HEK293 (cell line): ENCODE data around the gene GARIN5A.

Source experiments
- ZEB2 ChIP-seq: fragments of 450-650 bp; formaldehyde crosslinking; IDR thresholded peaks from 2 replicates; pipeline ENCODE4 v1.5.1; 2016; ENCODE audit warnings: missing biosample characterization, missing genetic modification characterization
- ZIC2 ChIP-seq: fragments of 450-650 bp; formaldehyde crosslinking; IDR thresholded peaks from 2 replicates; pipeline ENCODE4 v1.5.1; 2016; ENCODE audit warnings: missing biosample characterization, missing genetic modification characterization
- ZNF132 ChIP-seq: fragments of 450-650 bp; formaldehyde crosslinking; IDR thresholded peaks from 2 replicates; pipeline ENCODE4 v1.5.1; 2017; ENCODE audit warnings: missing biosample characterization, missing genetic modification characterization, borderline replicate concordance
- ZNF184 ChIP-seq: fragments of 450-650 bp; IDR thresholded peaks from 2 replicates; pipeline ENCODE4 v1.5.1; 2018; ENCODE audit warnings: missing biosample characterization, mild to moderate bottlenecking, missing genetic modification characterization
- ZNF2 ChIP-seq: fragments of 450-650 bp; formaldehyde crosslinking; IDR thresholded peaks from 2 replicates; pipeline ENCODE4 v1.5.1; 2016; ENCODE audit warnings: missing biosample characterization, missing genetic modification characterization
- ZNF214 ChIP-seq: fragments of 450-650 bp; formaldehyde crosslinking; IDR thresholded peaks from 2 replicates; pipeline ENCODE4 v1.5.1; 2017; ENCODE audit warnings: missing biosample characterization, mild to moderate bottlenecking, missing genetic modification characterization, borderline replicate concordance
- ZNF274 ChIP-seq, 2 experiments: fragments of 200-500 bp in 1 of 2; fragments of 450-650 bp in 1 of 2; sonication (Bioruptor generic) in 1 of 2; formaldehyde crosslinking in 1 of 2; IDR thresholded peaks; 2 replicates each; pipeline versions ENCODE4 v1.5.1 to v1.6.1; 2014 to 2016; ENCODE audit warnings: borderline replicate concordance in 1 of 2, inconsistent platforms in 1 of 2, low read length in 1 of 2, missing biosample characterization in 1 of 2, missing genetic modification characterization in 1 of 2
- ZNF324 ChIP-seq: fragments of 450-650 bp; formaldehyde crosslinking; IDR thresholded peaks from 2 replicates; pipeline ENCODE4 v1.5.1; 2016; ENCODE audit warnings: missing biosample characterization, missing genetic modification characterization
- ZNF354C ChIP-seq: fragments of 450-650 bp; formaldehyde crosslinking; IDR thresholded peaks from 2 replicates; pipeline ENCODE4 v1.5.1; 2016; ENCODE audit warnings: missing biosample characterization, missing genetic modification characterization, low read depth, borderline replicate concordance
- ZNF366 ChIP-seq: fragments of 450-650 bp; formaldehyde crosslinking; conservative IDR thresholded peaks from 2 replicates; pipeline ENCODE4 v1.5.1; 2016; ENCODE audit warnings: missing biosample characterization, missing genetic modification characterization
- ZNF391 ChIP-seq: fragments of 450-650 bp; formaldehyde crosslinking; IDR thresholded peaks from 2 replicates; pipeline ENCODE4 v1.5.1; 2016; ENCODE audit warnings: low read depth, missing biosample characterization, missing genetic modification characterization, borderline replicate concordance
- ZNF426 ChIP-seq: fragments of 450-650 bp; formaldehyde crosslinking; IDR thresholded peaks from 2 replicates; pipeline ENCODE4 v1.5.1; 2017; ENCODE audit warnings: missing biosample characterization, missing genetic modification characterization, mild to moderate bottlenecking, inconsistent platforms, moderate library complexity
- ZNF514 ChIP-seq: fragments of 450-650 bp; formaldehyde crosslinking; IDR thresholded peaks from 2 replicates; pipeline ENCODE4 v1.5.1; 2016; ENCODE audit warnings: missing biosample characterization, missing genetic modification characterization
- ZNF558 ChIP-seq: fragments of 450-650 bp; formaldehyde crosslinking; IDR thresholded peaks from 2 replicates; pipeline ENCODE4 v1.5.1; 2016; ENCODE audit warnings: missing biosample characterization, missing genetic modification characterization
- ZNF624 ChIP-seq: fragments of 450-650 bp; formaldehyde crosslinking; IDR thresholded peaks from 2 replicates; pipeline ENCODE4 v1.5.1; 2017; ENCODE audit warnings: missing biosample characterization, missing genetic modification characterization
- ZNF658 ChIP-seq: fragments of 450-650 bp; formaldehyde crosslinking; IDR thresholded peaks from 2 replicates; pipeline ENCODE4; 2016; ENCODE audit warnings: missing biosample characterization, missing genetic modification characterization
- ZNF747 ChIP-seq: fragments of 450-650 bp; formaldehyde crosslinking; IDR thresholded peaks from 2 replicates; pipeline ENCODE4 v1.5.1; 2016; ENCODE audit warnings: missing biosample characterization, missing genetic modification characterization
- ZNF792 ChIP-seq: fragments of 450-650 bp; formaldehyde crosslinking; IDR thresholded peaks from 2 replicates; pipeline ENCODE4 v1.5.1; 2016; ENCODE audit warnings: missing biosample characterization, missing genetic modification characterization
- ZSCAN23 ChIP-seq: fragments of 450-650 bp; formaldehyde crosslinking; IDR thresholded peaks from 2 replicates; pipeline ENCODE4 v1.5.1; 2016; ENCODE audit warnings: missing biosample characterization, missing genetic modification characterization
- ZXDB ChIP-seq: fragments of 450-650 bp; formaldehyde crosslinking; IDR thresholded peaks from 2 replicates; pipeline ENCODE4 v1.5.1; 2016; ENCODE audit warnings: missing biosample characterization, missing genetic modification characterization
- TF ChIP-seq, protein P1 (sequence below): fragments of 450-650 bp; formaldehyde crosslinking; conservative IDR thresholded peaks from 2 replicates; pipeline ENCODE4 v1.5.1; 2016; ENCODE audit warnings: low read depth, missing biosample characterization, missing genetic modification characterization
- TF ChIP-seq, protein P2 (sequence below): fragments of 450-650 bp; formaldehyde crosslinking; IDR thresholded peaks from 2 replicates; pipeline ENCODE4 v1.5.1; 2016; ENCODE audit warnings: missing biosample characterization, missing genetic modification characterization
- TF ChIP-seq, protein P3 (sequence below): fragments of 450-650 bp; formaldehyde crosslinking; IDR thresholded peaks from 2 replicates; pipeline ENCODE4 v1.5.0; 2017; ENCODE audit warnings: missing biosample characterization, missing genetic modification characterization, borderline replicate concordance
- TF ChIP-seq, protein P4 (sequence below): fragments of 450-650 bp; formaldehyde crosslinking; IDR thresholded peaks from 2 replicates; pipeline ENCODE4 v1.5.1; 2016; ENCODE audit warnings: missing biosample characterization, missing genetic modification characterization
- TF ChIP-seq, protein P5 (sequence below): fragments of 450-650 bp; formaldehyde crosslinking; IDR thresholded peaks from 2 replicates; pipeline ENCODE4 v1.5.1; 2017; ENCODE audit warnings: missing biosample characterization, missing genetic modification characterization

Gene GARIN5A

DNA sequence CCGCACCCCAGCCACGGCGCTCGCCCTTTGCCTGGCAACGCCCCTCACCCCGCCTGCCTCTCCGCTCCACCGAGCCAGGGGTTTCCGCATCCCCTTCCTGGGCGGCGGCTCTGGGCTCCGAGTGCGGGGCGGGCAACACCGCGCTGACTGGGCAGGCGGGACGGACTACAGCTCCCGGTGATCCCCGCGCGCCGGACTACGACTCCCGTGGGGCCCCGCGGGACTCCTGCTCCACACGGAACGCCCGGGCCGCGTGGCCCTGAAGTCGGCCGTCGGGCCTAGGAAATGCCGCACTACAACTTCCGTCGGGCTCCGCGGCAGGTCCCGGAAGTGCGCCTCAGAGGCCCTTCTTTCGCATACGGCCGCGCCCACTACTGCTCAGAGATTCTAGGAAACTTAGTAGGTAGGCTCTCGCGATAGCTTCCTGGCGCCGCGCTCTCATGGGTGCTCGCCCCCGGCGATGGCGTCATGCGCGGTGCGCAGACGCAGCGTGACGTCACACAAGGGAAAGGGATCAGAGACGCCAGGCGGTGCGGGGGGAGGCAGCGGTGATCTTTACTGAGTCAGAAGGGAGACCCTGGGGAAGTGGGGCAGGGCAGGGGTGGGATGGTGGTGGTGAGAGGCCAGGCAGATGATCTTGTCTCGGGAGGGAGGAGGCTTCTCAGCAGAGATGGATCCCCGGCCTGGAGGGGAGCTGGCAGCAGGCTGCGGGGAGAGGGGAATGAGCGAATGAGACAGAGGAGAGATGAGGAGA is 34.6 kb upstream of the GARIN5A start, which contains the start of gene JOSD2 (continued):
- peak; percentile 37; the same call in 1 of the 2 replicates for TF ChIP-seq ZIC2 (tag by site-specific recombination)
- peak; percentile 51 for TF ChIP-seq ZNF366 (tag by site-specific recombination)
- TF ChIP-seq ZNF426 (tag by site-specific recombination), result no peak
- no peak for TF ChIP-seq ZNF747 (tag by site-specific recombination)
- no peak for TF ChIP-seq ZNF132 (tag by site-specific recombination)
- TF ChIP-seq ZNF792 (tag by site-specific recombination), result no peak
- no peak for TF ChIP-seq ZNF214 (tag by site-specific recombination)
- TF ChIP-seq ZSCAN23, result no peak
- TF ChIP-seq ZXDB (tag by site-specific recombination), result peak; percentile 92
- TF ChIP-seq, protein P1, sequence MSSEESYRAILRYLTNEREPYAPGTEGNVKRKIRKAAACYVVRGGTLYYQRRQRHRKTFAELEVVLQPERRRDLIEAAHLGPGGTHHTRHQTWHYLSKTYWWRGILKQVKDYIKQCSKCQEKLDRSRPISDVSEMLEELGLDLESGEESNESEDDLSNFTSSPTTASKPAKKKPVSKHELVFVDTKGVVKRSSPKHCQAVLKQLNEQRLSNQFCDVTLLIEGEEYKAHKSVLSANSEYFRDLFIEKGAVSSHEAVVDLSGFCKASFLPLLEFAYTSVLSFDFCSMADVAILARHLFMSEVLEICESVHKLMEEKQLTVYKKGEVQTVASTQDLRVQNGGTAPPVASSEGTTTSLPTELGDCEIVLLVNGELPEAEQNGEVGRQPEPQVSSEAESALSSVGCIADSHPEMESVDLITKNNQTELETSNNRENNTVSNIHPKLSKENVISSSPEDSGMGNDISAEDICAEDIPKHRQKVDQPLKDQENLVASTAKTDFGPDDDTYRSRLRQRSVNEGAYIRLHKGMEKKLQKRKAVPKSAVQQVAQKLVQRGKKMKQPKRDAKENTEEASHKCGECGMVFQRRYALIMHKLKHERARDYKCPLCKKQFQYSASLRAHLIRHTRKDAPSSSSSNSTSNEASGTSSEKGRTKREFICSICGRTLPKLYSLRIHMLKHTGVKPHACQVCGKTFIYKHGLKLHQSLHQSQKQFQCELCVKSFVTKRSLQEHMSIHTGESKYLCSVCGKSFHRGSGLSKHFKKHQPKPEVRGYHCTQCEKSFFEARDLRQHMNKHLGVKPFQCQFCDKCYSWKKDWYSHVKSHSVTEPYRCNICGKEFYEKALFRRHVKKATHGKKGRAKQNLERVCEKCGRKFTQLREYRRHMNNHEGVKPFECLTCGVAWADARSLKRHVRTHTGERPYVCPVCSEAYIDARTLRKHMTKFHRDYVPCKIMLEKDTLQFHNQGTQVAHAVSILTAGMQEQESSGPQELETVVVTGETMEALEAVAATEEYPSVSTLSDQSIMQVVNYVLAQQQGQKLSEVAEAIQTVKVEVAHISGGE (tag by site-specific recombination), result peak; percentile 93
- 0 out of 2 replicates have a peak, but pooled peaks have one; percentile 75 for TF ChIP-seq ZEB2 (tag by site-specific recombination)
- TF ChIP-seq ZNF558 (tag by site-specific recombination), result 0 out of 2 replicates have a peak, but pooled peaks have one; percentile 17
- TF ChIP-seq ZNF391 (tag by site-specific recombination), result peak; percentile 76; the same call in 1 of the 2 replicates
- TF ChIP-seq ZNF514 (tag by site-specific recombination), result no peak
- TF ChIP-seq, protein P2, sequence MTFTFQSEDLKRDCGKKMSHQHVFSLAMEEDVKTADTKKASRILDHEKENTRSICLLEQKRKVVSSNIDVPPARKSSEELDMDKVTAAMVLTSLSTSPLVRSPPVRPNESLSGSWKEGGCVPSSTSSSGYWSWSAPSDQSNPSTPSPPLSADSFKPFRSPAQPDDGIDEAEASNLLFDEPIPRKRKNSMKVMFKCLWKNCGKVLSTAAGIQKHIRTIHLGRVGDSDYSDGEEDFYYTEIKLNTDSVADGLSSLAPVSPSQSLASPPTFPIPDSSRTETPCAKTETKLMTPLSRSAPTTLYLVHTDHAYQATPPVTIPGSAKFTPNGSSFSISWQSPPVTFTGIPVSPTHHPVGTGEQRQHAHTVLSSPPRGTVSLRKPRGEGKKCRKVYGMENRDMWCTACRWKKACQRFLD (tag by site-specific recombination), result no peak
- TF ChIP-seq ZNF624 (tag by site-specific recombination), result no peak
- TF ChIP-seq, protein P3, sequence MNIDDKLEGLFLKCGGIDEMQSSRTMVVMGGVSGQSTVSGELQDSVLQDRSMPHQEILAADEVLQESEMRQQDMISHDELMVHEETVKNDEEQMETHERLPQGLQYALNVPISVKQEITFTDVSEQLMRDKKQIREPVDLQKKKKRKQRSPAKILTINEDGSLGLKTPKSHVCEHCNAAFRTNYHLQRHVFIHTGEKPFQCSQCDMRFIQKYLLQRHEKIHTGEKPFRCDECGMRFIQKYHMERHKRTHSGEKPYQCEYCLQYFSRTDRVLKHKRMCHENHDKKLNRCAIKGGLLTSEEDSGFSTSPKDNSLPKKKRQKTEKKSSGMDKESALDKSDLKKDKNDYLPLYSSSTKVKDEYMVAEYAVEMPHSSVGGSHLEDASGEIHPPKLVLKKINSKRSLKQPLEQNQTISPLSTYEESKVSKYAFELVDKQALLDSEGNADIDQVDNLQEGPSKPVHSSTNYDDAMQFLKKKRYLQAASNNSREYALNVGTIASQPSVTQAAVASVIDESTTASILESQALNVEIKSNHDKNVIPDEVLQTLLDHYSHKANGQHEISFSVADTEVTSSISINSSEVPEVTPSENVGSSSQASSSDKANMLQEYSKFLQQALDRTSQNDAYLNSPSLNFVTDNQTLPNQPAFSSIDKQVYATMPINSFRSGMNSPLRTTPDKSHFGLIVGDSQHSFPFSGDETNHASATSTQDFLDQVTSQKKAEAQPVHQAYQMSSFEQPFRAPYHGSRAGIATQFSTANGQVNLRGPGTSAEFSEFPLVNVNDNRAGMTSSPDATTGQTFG (tag by site-specific recombination), result no peak
- TF ChIP-seq ZNF274 (IDR thresholded peaks at IDR 0.05; ENCODE audit: low read length), result no peak
- no peak for TF ChIP-seq ZNF274 (tag by site-specific recombination; IDR thresholded peaks at IDR 0.05; ENCODE audit: borderline replicate concordance)
- TF ChIP-seq ZNF184, result no peak
- 0 out of 2 replicates have a peak, but pooled peaks have one; percentile 70 for TF ChIP-seq ZNF2
- no peak; the same call in 1 of the 2 replicates for TF ChIP-seq ZNF324 (tag by site-specific recombination)
- TF ChIP-seq, protein P4, sequence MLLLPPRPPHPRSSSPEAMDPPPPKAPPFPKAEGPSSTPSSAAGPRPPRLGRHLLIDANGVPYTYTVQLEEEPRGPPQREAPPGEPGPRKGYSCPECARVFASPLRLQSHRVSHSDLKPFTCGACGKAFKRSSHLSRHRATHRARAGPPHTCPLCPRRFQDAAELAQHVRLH (tag by site-specific recombination), result peak; percentile 76
- TF ChIP-seq, protein P5, sequence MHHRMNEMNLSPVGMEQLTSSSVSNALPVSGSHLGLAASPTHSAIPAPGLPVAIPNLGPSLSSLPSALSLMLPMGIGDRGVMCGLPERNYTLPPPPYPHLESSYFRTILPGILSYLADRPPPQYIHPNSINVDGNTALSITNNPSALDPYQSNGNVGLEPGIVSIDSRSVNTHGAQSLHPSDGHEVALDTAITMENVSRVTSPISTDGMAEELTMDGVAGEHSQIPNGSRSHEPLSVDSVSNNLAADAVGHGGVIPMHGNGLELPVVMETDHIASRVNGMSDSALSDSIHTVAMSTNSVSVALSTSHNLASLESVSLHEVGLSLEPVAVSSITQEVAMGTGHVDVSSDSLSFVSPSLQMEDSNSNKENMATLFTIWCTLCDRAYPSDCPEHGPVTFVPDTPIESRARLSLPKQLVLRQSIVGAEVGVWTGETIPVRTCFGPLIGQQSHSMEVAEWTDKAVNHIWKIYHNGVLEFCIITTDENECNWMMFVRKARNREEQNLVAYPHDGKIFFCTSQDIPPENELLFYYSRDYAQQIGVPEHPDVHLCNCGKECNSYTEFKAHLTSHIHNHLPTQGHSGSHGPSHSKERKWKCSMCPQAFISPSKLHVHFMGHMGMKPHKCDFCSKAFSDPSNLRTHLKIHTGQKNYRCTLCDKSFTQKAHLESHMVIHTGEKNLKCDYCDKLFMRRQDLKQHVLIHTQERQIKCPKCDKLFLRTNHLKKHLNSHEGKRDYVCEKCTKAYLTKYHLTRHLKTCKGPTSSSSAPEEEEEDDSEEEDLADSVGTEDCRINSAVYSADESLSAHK (tag by site-specific recombination), result 0 out of 2 replicates have a peak, but pooled peaks have one; percentile 45
- no peak for TF ChIP-seq ZNF658 (tag by site-specific recombination)
- TF ChIP-seq ZNF354C, result no peak
